Ishikawa (cell line): ENCODE results near the gene AGTR1.

ENCODE experiments used
- CEBPB ChIP-seq: IDR thresholded peaks from 2 replicates; pipeline ENCODE4 v1.6.1; 2012
- CREB1 ChIP-seq: IDR thresholded peaks from 2 replicates; pipeline ENCODE4 v1.6.1; 2012; ENCODE audit warnings: low read depth
- EGR1 ChIP-seq: IDR thresholded peaks from 2 replicates; pipeline ENCODE4 v1.6.1; 2012
- EP300 ChIP-seq: IDR thresholded peaks from 2 replicates; pipeline ENCODE4 v1.6.1; 2012; ENCODE audit warnings: borderline replicate concordance
- FOXM1 ChIP-seq: IDR thresholded peaks from 2 replicates; pipeline ENCODE4 v1.6.1; 2012; ENCODE audit warnings: low read depth, borderline replicate concordance
- MAX ChIP-seq: IDR thresholded peaks from 2 replicates; pipeline ENCODE4 v1.6.1; 2012
- NFIC ChIP-seq: IDR thresholded peaks from 2 replicates; pipeline ENCODE4 v1.6.1; 2012
- RAD21 ChIP-seq: IDR thresholded peaks from 2 replicates; pipeline ENCODE4 v1.6.1; 2012; ENCODE audit warnings: low read depth
- TAF1 ChIP-seq: IDR thresholded peaks from 2 replicates; pipeline ENCODE4 v1.6.1; 2012; ENCODE audit warnings: low read depth, mild to moderate bottlenecking
- TCF12 ChIP-seq: IDR thresholded peaks from 2 replicates; pipeline ENCODE4 v1.6.1; 2012; ENCODE audit warnings: low read depth
- YY1 ChIP-seq: IDR thresholded peaks from 2 replicates; pipeline ENCODE4 v1.6.1; 2012; ENCODE audit warnings: low read depth
- ZBTB7A ChIP-seq: IDR thresholded peaks from 2 replicates; pipeline ENCODE4 v1.6.1; 2012; ENCODE audit warnings: low read depth
- TF ChIP-seq, protein P1 (sequence below): IDR thresholded peaks from 2 replicates; pipeline ENCODE4 v1.6.1; 2012; ENCODE audit warnings: low read depth, mild to moderate bottlenecking

- no peak for TF ChIP-seq RAD21
- TF ChIP-seq TAF1 = no peak
- TF ChIP-seq CEBPB = no peak
- no peak for TF ChIP-seq EGR1
- no peak for TF ChIP-seq EP300
- TF ChIP-seq TCF12 = no peak
- no peak for TF ChIP-seq CREB1
- no peak for TF ChIP-seq YY1
- no peak for TF ChIP-seq NFIC
- TF ChIP-seq, protein P1, sequence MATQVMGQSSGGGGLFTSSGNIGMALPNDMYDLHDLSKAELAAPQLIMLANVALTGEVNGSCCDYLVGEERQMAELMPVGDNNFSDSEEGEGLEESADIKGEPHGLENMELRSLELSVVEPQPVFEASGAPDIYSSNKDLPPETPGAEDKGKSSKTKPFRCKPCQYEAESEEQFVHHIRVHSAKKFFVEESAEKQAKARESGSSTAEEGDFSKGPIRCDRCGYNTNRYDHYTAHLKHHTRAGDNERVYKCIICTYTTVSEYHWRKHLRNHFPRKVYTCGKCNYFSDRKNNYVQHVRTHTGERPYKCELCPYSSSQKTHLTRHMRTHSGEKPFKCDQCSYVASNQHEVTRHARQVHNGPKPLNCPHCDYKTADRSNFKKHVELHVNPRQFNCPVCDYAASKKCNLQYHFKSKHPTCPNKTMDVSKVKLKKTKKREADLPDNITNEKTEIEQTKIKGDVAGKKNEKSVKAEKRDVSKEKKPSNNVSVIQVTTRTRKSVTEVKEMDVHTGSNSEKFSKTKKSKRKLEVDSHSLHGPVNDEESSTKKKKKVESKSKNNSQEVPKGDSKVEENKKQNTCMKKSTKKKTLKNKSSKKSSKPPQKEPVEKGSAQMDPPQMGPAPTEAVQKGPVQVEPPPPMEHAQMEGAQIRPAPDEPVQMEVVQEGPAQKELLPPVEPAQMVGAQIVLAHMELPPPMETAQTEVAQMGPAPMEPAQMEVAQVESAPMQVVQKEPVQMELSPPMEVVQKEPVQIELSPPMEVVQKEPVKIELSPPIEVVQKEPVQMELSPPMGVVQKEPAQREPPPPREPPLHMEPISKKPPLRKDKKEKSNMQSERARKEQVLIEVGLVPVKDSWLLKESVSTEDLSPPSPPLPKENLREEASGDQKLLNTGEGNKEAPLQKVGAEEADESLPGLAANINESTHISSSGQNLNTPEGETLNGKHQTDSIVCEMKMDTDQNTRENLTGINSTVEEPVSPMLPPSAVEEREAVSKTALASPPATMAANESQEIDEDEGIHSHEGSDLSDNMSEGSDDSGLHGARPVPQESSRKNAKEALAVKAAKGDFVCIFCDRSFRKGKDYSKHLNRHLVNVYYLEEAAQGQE = no peak
- TF ChIP-seq MAX = no peak
- TF ChIP-seq FOXM1 = no peak
- TF ChIP-seq ZBTB7A = no peak
These were observed 52.6 kb downstream of the AGTR1 start for GRCh38 chr3:148750296-148750695.
